Small intestine (tissue), 7 donors: ENCODE data around the gene TNKS2. TPM values are rescaled to one million over a fixed set of nuclear protein-coding genes. Genes with fewer than 3 reads are reported as not detected.

ENCODE experiments used
- DNase-seq, 2 donors: peaks; one replicate each; pipeline versions ENCODE4 v3.0.0 to v3.0.0-alpha.2; 2013
- FAIRE-seq: peaks from 2 replicates; lab custom pipeline; 2012; peaks lifted over from hg19 to GRCh38; lab: Jason Lieb, UNC
- H3K27ac ChIP-seq, 3 donors: one replicate each; pipeline ENCODE4 v1.5.1; 2013; ENCODE audit warnings: low read length in 2 of 3, mild to moderate bottlenecking in 2 of 3, control low read depth in 1 of 3, inconsistent platforms in 1 of 3, low read depth in 1 of 3, moderate library complexity in 1 of 3
- H3K27me3 ChIP-seq, 3 donors: one replicate each; pipeline ENCODE4 v1.6.1; 2013; ENCODE audit warnings: low read length in 3 of 3, inconsistent platforms in 1 of 3; ENCODE audit not compliant: control insufficient read depth in 3 of 3, insufficient read depth in 3 of 3
- H3K36me3 ChIP-seq, 3 donors: one replicate each; pipeline ENCODE4 v1.6.1; 2013; ENCODE audit warnings: low read length in 3 of 3, inconsistent platforms in 1 of 3, low read depth in 1 of 3, mild to moderate bottlenecking in 1 of 3, moderate library complexity in 1 of 3; ENCODE audit not compliant: control insufficient read depth in 3 of 3, insufficient read depth in 2 of 3
- H3K4me1 ChIP-seq, 3 donors: one replicate each; pipeline ENCODE4 v1.6.1; 2013; ENCODE audit warnings: low read length in 2 of 3, inconsistent platforms in 1 of 3, low read depth in 1 of 3, mild to moderate bottlenecking in 1 of 3, moderate library complexity in 1 of 3; ENCODE audit not compliant: control insufficient read depth in 3 of 3, insufficient read depth in 2 of 3
- H3K4me3 ChIP-seq, 3 donors: one replicate each; pipeline ENCODE4 v1.5.1; 2013; ENCODE audit warnings: low read length in 3 of 3, control low read depth in 1 of 3, inconsistent platforms in 1 of 3, low read depth in 1 of 3, mild to moderate bottlenecking in 1 of 3, moderate library complexity in 1 of 3
- H3K9me3 ChIP-seq, 2 donors: one replicate each; pipeline ENCODE4 v1.6.1; 2013; ENCODE audit warnings: low read depth in 1 of 2, low read length in 1 of 2; ENCODE audit not compliant: control insufficient read depth in 2 of 2, insufficient read depth in 1 of 2
- WGBS, 3 donors: extraction: QIAGEN DNeasy Blood & Tissue Kit; methylation state at CpG; one replicate each; pipeline ENCODE4 v1.1.7; 2013; 5-methylcytosine and 5-hydroxymethylcytosine counted together
- polyA plus RNA-seq, 4 donors: library from polyadenylated mRNA; stranded (reverse) in 3 of 4; unstranded in 1 of 4; fragments of 200-250 nt in 3 of 4; fragments of 120-200 nt in 1 of 4; gene quantifications; one replicate each; pipeline versions ENCODE4 v1.2.1 to v1.2.3, GENCODE V29; 2013
- donor health status: healthy with polysubstance abuse.
- donor health status: control.
- donor health status: control.
- donor health status: Bipolar disorder and iron deficiency.
- donor health status: healthy.

The TNKS2 gene
- polyA plus RNA-seq, 4 donors: 9.2 to 30.0 (median 10.2) TPM

DNA sequence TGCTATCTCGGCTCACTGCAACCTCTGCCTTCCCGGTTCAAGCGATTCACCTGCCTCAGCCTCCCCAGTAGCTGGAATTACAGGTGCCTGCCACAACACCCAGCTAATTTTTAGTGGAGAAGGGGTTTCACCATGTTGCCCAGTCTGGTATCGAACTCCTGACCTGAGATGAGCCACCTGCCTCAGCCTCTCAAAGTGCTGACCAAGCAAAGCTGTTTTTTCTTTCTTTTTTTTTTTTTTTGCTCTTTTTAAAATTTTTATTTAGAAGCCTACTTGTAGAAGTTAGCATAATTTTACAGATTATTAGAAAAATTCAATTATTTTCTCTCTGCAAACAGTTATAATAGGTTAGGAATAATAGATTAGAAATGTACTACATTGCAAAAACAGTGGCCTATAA is 112.2 kb downstream of the TNKS2 start:
- Histone ChIP-seq H3K9me3 (no peaks in the 10 kb centered on the region), H3K4me3 (no peak overlapping the region), H3K36me3 (no peaks in the 10 kb centered on the region), H3K27ac (no peak overlapping the region), H3K4me1 (peaks cover 0 to 7% (median 0%) of the 10 kb centered on the region in 3 donors), H3K27me3 (no peaks in the 10 kb centered on the region)
- WGBS, 3 donors: 69 to 82% (median 80%) methylated on average over 4 of the region's 4 CpGs
- FAIRE-seq (peak; percentile 76), DNase-seq (no peak)

Other genes with a start within 250 kb of the TNKS2 start
- gene PPP1R3C, start 165.4 kb upstream of the TNKS2 start, polyA plus RNA-seq: 10 to 100 TPM in 1 of 4 donors, 1 to 10 TPM in 2, under 1 TPM in 1; 0.89 to 41.5 (median 2.2) TPM
- gene FGFBP3, start 111.1 kb downstream of the TNKS2 start, polyA plus RNA-seq: 1 to 10 TPM in 1 of 4 donors, under 1 TPM in 3; 0.22 to 1.6 (median 0.61) TPM
- gene BTAF1, start 125.3 kb downstream of the TNKS2 start, polyA plus RNA-seq: 10 to 100 TPM in 1 of 4 donors, 1 to 10 TPM in 3; 4.6 to 42.8 (median 6.1) TPM